Esophagus muscularis mucosa (tissue), 4 donors: ENCODE results near the gene CNGA4. TPM values are rescaled to one million over a fixed set of nuclear protein-coding genes. Genes with fewer than 3 reads are reported as not detected.
A peak's percentile ranks its signal among the peaks of the same experiment; 100 is the strongest.
"Not testable (repeated sequence)": the region's sequence is repeated elsewhere in the genome, so short reads cannot be mapped to it uniquely, and the experiment has no call there.

Experiments
- DNase-seq: peaks from one replicate; pipeline ENCODE4 v3.0.0-alpha.2; 2017; ENCODE audit errors: extremely low spot score
- H3K27ac ChIP-seq, 4 donors: fragments of 200-600 bp; sonication (generic); replicated peaks in 1 of 4; 1 replicate in 3 of 4; 2 replicates in 1 of 4; pipeline ENCODE4 v1.5.1; 2016 to 2019; ENCODE audit warnings: mild to moderate bottlenecking in 1 of 4
- H3K27me3 ChIP-seq, 4 donors: fragments of 200-600 bp; sonication (generic); one replicate each; pipeline versions ENCODE4 v1.5.1 to v1.6.0; 2016 to 2019
- H3K36me3 ChIP-seq, 4 donors: fragments of 200-600 bp; sonication (generic); one replicate each; pipeline ENCODE4 v1.5.1; 2016 to 2019
- H3K4me1 ChIP-seq, 4 donors: fragments of 200-600 bp; sonication (generic); one replicate each; pipeline ENCODE4 v1.5.1; 2016 to 2019
- H3K4me3 ChIP-seq, 4 donors: fragments of 200-600 bp; sonication (generic); 1 replicate in 2 of 4; 2 replicates in 2 of 4; pipeline ENCODE4 v1.5.1; 2016 to 2019; ENCODE audit warnings: mild to moderate bottlenecking in 4 of 4, moderate library complexity in 1 of 4
- H3K9me3 ChIP-seq, 4 donors: fragments of 200-600 bp; sonication (generic); 1 replicate in 3 of 4; 2 replicates in 1 of 4; pipeline ENCODE4 v1.5.1; 2016 to 2019
- EP300 ChIP-seq: sonication (generic); formaldehyde crosslinking; IDR thresholded peaks from one replicate; pipeline ENCODE4 v1.6.1; 2017; ENCODE audit warnings: antibody characterized with exemption
- POLR2A ChIP-seq: fragments of 450-650 bp; IDR thresholded peaks from one replicate; pipeline ENCODE4 v1.6.1; 2017; ENCODE audit warnings: antibody characterized with exemption, moderate library complexity, mild to moderate bottlenecking, low read depth
- POLR2AphosphoS5 ChIP-seq, 2 donors: sonication (generic); formaldehyde crosslinking; IDR thresholded peaks; one replicate each; pipeline ENCODE4 v1.6.1; 2017; ENCODE audit warnings: antibody characterized with exemption in 2 of 2
- WGBS: methylation state at CpG from one replicate; pipeline ENCODE4 v1.1.5; 2018; 5-methylcytosine and 5-hydroxymethylcytosine counted together
- intact Hi-C: fragments of 100-400 bp; cut with DNase I; formaldehyde crosslinking; loops from one replicate; pipeline ENCODE4 v1.15.1; 2023
- total RNA-seq, 4 donors: library from RNA; depleted of rRNA; stranded (reverse); fragments of >200 nt; gene quantifications; one replicate each; pipeline versions ENCODE4 v1.1.0 to v1.2.1, GENCODE V29; 2016
- TF ChIP-seq, protein P1 (sequence below), 3 experiments: fragments of 200-600 bp in 2 of 3; fragments of 450-650 bp in 1 of 3; sonication (generic) in 2 of 3; IDR thresholded peaks; one replicate each; pipeline ENCODE4 v1.5.1; 2017 to 2019; ENCODE audit warnings: antibody characterized with exemption in 3 of 3, mild to moderate bottlenecking in 2 of 3, moderate library complexity in 1 of 3

CNGA4 gene
- total RNA-seq, 4 donors from 2014 or later = not detected

DNA sequence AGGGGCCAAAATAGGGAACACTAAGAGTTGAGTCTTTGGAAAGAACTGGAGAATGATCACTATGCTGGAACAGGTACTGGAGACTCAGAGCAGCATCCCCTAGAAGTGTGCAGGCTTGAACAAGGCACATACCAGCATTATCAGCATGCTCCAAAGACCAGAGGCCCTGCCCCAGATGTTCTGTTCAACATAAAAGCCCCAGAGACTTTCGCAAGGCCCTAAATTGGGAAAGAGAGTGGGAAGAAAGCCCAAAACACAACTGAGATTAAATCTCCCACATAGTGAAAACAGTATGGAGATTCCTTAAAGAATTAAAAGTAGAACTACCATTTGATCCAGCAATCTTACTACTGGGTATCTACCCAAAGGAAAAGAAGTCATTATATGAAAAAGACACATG is 9.4 kb downstream of the CNGA4 start:
- TF ChIP-seq EP300 = no peak
- no peak for TF ChIP-seq POLR2AphosphoS5 (IDR thresholded peaks at IDR 0.05)
- TF ChIP-seq, protein P1, sequence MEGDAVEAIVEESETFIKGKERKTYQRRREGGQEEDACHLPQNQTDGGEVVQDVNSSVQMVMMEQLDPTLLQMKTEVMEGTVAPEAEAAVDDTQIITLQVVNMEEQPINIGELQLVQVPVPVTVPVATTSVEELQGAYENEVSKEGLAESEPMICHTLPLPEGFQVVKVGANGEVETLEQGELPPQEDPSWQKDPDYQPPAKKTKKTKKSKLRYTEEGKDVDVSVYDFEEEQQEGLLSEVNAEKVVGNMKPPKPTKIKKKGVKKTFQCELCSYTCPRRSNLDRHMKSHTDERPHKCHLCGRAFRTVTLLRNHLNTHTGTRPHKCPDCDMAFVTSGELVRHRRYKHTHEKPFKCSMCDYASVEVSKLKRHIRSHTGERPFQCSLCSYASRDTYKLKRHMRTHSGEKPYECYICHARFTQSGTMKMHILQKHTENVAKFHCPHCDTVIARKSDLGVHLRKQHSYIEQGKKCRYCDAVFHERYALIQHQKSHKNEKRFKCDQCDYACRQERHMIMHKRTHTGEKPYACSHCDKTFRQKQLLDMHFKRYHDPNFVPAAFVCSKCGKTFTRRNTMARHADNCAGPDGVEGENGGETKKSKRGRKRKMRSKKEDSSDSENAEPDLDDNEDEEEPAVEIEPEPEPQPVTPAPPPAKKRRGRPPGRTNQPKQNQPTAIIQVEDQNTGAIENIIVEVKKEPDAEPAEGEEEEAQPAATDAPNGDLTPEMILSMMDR (IDR thresholded peaks at IDR 0.05) = no peak
- TF ChIP-seq POLR2A = no peak
- no peaks in the 10 kb centered on the region for H3K27me3 ChIP-seq
- H3K9me3 ChIP-seq = no peaks in the 10 kb centered on the region
- H3K36me3 ChIP-seq = no peaks in the 10 kb centered on the region
- no peak overlapping the region for H3K27ac ChIP-seq
- no peak for DNase-seq
- H3K4me3 ChIP-seq = no peak overlapping the region
- peaks cover 5 to 10% (median 7%) of the 10 kb centered on the region in 4 donors for H3K4me1 ChIP-seq
- WGBS = 90% methylated on average over 1 of the region's 1 CpG
- intact Hi-C loops = no loop called here

GRCh38 chr11:6248897-6249296 is 10.0 kb downstream of the CNGA4 start:
- DNase-seq, intact Hi-C loops, H3K4me1 ChIP-seq, H3K27ac ChIP-seq, H3K4me3 ChIP-seq, H3K27me3 ChIP-seq, H3K9me3 ChIP-seq, H3K36me3 ChIP-seq: not testable (repeated sequence)
- 90% methylated on average over 3 of the region's 3 CpGs for WGBS

- H3K4me1 ChIP-seq = peaks cover 5 to 10% (median 7%) of the 10 kb centered on the region in 4 donors
- TF ChIP-seq EP300 (no peak), POLR2A (no peak), POLR2AphosphoS5 (IDR thresholded peaks at IDR 0.05) (no peak)
- TF ChIP-seq, protein P1 (IDR thresholded peaks at IDR 0.05) = no peak
- intact Hi-C loops = loop anchor here (2.0 to 5.0 kb wide), 2 partner anchors 67 to 113 kb away; no protein-coding TSS in a partner anchor
- no peaks in the 10 kb centered on the region for H3K36me3 ChIP-seq
- H3K4me3 ChIP-seq = no peak overlapping the region
- no peaks in the 10 kb centered on the region for H3K9me3 ChIP-seq
- H3K27me3 ChIP-seq = no peaks in the 10 kb centered on the region
- 73% methylated on average over 3 of the region's 3 CpGs for WGBS
- no peak overlapping the region for H3K27ac ChIP-seq
- DNase-seq = no peak
Measured at GRCh38 chr11:6249770-6250555, 11.1 kb downstream of the CNGA4 start.

GRCh38 chr11:6251120-6251733 is 12.3 kb downstream of the CNGA4 start:
- WGBS = 61% methylated on average over 6 of the region's 6 CpGs
- H3K4me3 ChIP-seq = no peak overlapping the region
- TF ChIP-seq, protein P1 (IDR thresholded peaks at IDR 0.05) = peak; percentile 74 to 97 (median 81)
- no peak for TF ChIP-seq POLR2AphosphoS5 (IDR thresholded peaks at IDR 0.05)
- no peaks in the 10 kb centered on the region for H3K36me3 ChIP-seq
- DNase-seq = no peak
- H3K27me3 ChIP-seq = peaks cover 0 to under 1% (median 0%) of the 10 kb centered on the region in 4 donors
- H3K4me1 ChIP-seq = peaks cover 5 to 10% (median 7%) of the 10 kb centered on the region in 4 donors
- peak overlapping the region; percentile 37 to 56 (median 49) for H3K27ac ChIP-seq
- intact Hi-C loops = loop anchor here (2.0 to 5.0 kb wide), 2 partner anchors 66 to 112 kb away; no protein-coding TSS in a partner anchor
- H3K9me3 ChIP-seq = no peaks in the 10 kb centered on the region

GRCh38 chr11:6251990-6252473 is 13.1 kb downstream of the CNGA4 start:
- peaks cover 0 to 6% (median 0%) of the 10 kb centered on the region in 4 donors for H3K27me3 ChIP-seq
- peaks cover 5 to 10% (median 7%) of the 10 kb centered on the region in 4 donors for H3K4me1 ChIP-seq
- intact Hi-C loops = loop anchor here (2.0 to 5.0 kb wide), 2 partner anchors 65 to 111 kb away; no protein-coding TSS in a partner anchor
- TF ChIP-seq POLR2AphosphoS5 (IDR thresholded peaks at IDR 0.05) (no peak), EP300 (no peak), POLR2A (no peak)
- TF ChIP-seq, protein P1 (IDR thresholded peaks at IDR 0.05) = no peak
- H3K36me3 ChIP-seq = no peaks in the 10 kb centered on the region
- no peak overlapping the region for H3K4me3 ChIP-seq
- DNase-seq = no peak
- H3K27ac ChIP-seq = peak overlapping the region; percentile 37 to 56 (median 49)
- 62% methylated on average over 6 of the region's 6 CpGs for WGBS
- no peaks in the 10 kb centered on the region for H3K9me3 ChIP-seq
